Measurements from ENCODE around the gene THRB.

GRCh38 chr3:24180616-24181015 is 314.0 kb downstream of the THRB start:
- TF ChIP-seq CTCF (IDR thresholded peaks at IDR 0.05): no peak
- TF ChIP-seq POLR2A (IDR thresholded peaks at IDR 0.05): no peak
